Measurements from ENCODE around the gene BPGM.

- TF ChIP-seq, protein P1, sequence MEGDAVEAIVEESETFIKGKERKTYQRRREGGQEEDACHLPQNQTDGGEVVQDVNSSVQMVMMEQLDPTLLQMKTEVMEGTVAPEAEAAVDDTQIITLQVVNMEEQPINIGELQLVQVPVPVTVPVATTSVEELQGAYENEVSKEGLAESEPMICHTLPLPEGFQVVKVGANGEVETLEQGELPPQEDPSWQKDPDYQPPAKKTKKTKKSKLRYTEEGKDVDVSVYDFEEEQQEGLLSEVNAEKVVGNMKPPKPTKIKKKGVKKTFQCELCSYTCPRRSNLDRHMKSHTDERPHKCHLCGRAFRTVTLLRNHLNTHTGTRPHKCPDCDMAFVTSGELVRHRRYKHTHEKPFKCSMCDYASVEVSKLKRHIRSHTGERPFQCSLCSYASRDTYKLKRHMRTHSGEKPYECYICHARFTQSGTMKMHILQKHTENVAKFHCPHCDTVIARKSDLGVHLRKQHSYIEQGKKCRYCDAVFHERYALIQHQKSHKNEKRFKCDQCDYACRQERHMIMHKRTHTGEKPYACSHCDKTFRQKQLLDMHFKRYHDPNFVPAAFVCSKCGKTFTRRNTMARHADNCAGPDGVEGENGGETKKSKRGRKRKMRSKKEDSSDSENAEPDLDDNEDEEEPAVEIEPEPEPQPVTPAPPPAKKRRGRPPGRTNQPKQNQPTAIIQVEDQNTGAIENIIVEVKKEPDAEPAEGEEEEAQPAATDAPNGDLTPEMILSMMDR (IDR thresholded peaks at IDR 0.05) = no peak
- TF ChIP-seq POLR2A (IDR thresholded peaks at IDR 0.05) (no peak), EP300 (IDR thresholded peaks at IDR 0.05) (no peak), POLR2AphosphoS5 (IDR thresholded peaks at IDR 0.05) (no peak)
Observed at GRCh38 chr7:134630893-134631292, 15.8 kb upstream of the BPGM start.
